ENCODE measurements around the gene MCFD2.
A peak's percentile ranks its signal among the peaks of the same experiment; 100 is the strongest.

MCFD2 gene

DNA sequence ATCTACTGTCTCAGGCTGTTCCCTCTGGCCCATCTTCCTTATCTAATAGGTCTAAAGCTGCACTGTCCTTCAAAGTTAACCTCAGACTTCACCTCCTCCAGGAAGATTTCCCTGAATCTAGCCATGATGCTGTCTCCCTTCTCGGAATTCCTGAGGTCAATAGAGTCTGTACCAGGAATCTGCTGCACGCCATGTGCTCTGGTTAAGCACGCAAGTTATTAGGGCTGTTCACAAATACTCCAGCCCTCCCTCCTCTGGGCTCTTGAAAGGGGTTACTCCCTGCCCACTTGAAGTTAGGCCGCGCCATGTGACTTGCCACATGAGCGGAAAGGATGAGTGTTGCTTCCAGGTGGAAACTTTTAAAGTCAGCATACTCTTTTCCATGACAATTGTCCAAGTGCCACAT, 43.6 kb downstream of the MCFD2 start:
- DNase-seq (ENCODE audit: low read depth), result no peak
- H3K4me3 ChIP-seq (ENCODE audit: low read depth, low read length), result no peak overlapping the region
- TF ChIP-seq, protein P1, sequence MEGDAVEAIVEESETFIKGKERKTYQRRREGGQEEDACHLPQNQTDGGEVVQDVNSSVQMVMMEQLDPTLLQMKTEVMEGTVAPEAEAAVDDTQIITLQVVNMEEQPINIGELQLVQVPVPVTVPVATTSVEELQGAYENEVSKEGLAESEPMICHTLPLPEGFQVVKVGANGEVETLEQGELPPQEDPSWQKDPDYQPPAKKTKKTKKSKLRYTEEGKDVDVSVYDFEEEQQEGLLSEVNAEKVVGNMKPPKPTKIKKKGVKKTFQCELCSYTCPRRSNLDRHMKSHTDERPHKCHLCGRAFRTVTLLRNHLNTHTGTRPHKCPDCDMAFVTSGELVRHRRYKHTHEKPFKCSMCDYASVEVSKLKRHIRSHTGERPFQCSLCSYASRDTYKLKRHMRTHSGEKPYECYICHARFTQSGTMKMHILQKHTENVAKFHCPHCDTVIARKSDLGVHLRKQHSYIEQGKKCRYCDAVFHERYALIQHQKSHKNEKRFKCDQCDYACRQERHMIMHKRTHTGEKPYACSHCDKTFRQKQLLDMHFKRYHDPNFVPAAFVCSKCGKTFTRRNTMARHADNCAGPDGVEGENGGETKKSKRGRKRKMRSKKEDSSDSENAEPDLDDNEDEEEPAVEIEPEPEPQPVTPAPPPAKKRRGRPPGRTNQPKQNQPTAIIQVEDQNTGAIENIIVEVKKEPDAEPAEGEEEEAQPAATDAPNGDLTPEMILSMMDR (IDR thresholded peaks at IDR 0.05; ENCODE audit: low read depth, low read length), result no peak
- TF ChIP-seq MYC (IDR thresholded peaks at IDR 0.05; ENCODE audit: low read depth, low read length) (no peak), POLR2A (IDR thresholded peaks at IDR 0.05; ENCODE audit: extremely low read depth, insufficient read length) (no peak)
- TF ChIP-seq, protein P2, sequence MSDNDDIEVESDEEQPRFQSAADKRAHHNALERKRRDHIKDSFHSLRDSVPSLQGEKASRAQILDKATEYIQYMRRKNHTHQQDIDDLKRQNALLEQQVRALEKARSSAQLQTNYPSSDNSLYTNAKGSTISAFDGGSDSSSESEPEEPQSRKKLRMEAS (IDR thresholded peaks at IDR 0.05; ENCODE audit: low read depth, low read length), result no peak

- no peak for TF ChIP-seq MYC (IDR thresholded peaks at IDR 0.05; ENCODE audit: low read depth, low read length)
- TF ChIP-seq, protein P1 (IDR thresholded peaks at IDR 0.05; ENCODE audit: low read depth, low read length), result no peak
- TF ChIP-seq POLR2A (IDR thresholded peaks at IDR 0.05; ENCODE audit: extremely low read depth, insufficient read length), result no peak
- TF ChIP-seq, protein P2 (IDR thresholded peaks at IDR 0.05; ENCODE audit: low read depth, low read length), result no peak
- no peak for DNase-seq (ENCODE audit: low read depth)
- H3K4me3 ChIP-seq (ENCODE audit: low read depth, low read length), result no peak overlapping the region
Measured at GRCh38 chr2:46870051-46870839, 45.4 kb downstream of the MCFD2 start.

GRCh38 chr2:46869621-46870020, 46.0 kb downstream of the MCFD2 start:
- H3K4me3 ChIP-seq (ENCODE audit: low read depth, low read length), result no peak overlapping the region
- DNase-seq (ENCODE audit: low read depth), result no peak
- TF ChIP-seq POLR2A (IDR thresholded peaks at IDR 0.05; ENCODE audit: extremely low read depth, insufficient read length) (no peak), MYC (IDR thresholded peaks at IDR 0.05; ENCODE audit: low read depth, low read length) (no peak)
- TF ChIP-seq, protein P2 (IDR thresholded peaks at IDR 0.05; ENCODE audit: low read depth, low read length), result no peak
- TF ChIP-seq, protein P1 (IDR thresholded peaks at IDR 0.05; ENCODE audit: low read depth, low read length), result no peak

GRCh38 chr2:46866770-46867246, 48.8 kb downstream of the MCFD2 start:
- DNase-seq (ENCODE audit: low read depth), result peak; percentile 33
- H3K4me3 ChIP-seq (ENCODE audit: low read depth, low read length), result no peak overlapping the region
- TF ChIP-seq, protein P2 (IDR thresholded peaks at IDR 0.05; ENCODE audit: low read depth, low read length), result no peak
- TF ChIP-seq, protein P1 (IDR thresholded peaks at IDR 0.05; ENCODE audit: low read depth, low read length), result no peak
- TF ChIP-seq POLR2A (IDR thresholded peaks at IDR 0.05; ENCODE audit: extremely low read depth, insufficient read length), result no peak
- no peak for TF ChIP-seq MYC (IDR thresholded peaks at IDR 0.05; ENCODE audit: low read depth, low read length)

DNA sequence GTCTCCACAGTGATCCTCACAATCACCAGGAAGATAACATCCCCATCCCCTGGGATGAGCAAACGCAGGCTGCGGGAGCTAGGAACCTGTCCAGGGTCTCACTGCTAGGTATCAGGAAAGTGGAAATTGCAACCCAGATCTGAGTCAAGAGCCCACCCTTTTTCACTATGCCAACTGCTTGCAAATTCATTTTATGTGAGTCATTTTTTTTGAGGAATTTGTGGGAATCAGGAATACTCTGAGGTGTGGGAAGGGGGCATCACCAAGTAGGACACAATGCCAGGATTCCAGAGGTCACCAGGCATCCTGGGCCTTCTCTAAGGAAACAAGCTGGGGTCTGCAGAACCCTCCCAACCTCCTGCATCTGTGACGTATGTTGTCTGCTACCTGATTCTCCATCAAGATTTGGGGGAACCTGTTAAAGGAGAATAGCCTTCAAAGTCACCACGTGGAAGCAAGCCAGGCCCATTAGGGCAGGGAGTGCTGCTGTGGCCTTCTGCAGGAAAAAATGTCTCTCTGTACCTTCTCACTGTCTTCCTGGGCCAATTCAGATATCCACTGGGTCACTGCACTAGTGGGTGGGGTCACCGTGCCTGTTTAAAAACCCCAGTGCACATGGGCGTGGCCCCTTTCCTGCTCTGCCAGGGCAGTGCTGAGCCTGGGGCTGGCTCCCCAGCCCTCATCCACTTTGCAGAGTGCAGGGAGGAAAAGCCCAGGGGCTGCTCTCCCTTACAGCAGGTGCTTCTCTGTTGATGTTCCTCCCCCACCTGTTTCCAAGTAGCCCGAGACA, 50.2 kb downstream of the MCFD2 start:
- TF ChIP-seq, protein P2 (IDR thresholded peaks at IDR 0.05; ENCODE audit: low read depth, low read length), result no peak
- TF ChIP-seq MYC (IDR thresholded peaks at IDR 0.05; ENCODE audit: low read depth, low read length), result no peak
- no peak for TF ChIP-seq POLR2A (IDR thresholded peaks at IDR 0.05; ENCODE audit: extremely low read depth, insufficient read length)
- TF ChIP-seq, protein P1 (IDR thresholded peaks at IDR 0.05; ENCODE audit: low read depth, low read length), result no peak
- H3K4me3 ChIP-seq (ENCODE audit: low read depth, low read length), result no peak overlapping the region
- DNase-seq (ENCODE audit: low read depth), result no peak

Measured in NB4 (cell line).